Measurements from ENCODE around the gene GADL1. TPM values are rescaled to one million over a fixed set of nuclear protein-coding genes. Genes with fewer than 3 reads are reported as not detected.
A peak's percentile ranks its signal among the peaks of the same experiment; 100 is the strongest.

GADL1 gene, protein sequence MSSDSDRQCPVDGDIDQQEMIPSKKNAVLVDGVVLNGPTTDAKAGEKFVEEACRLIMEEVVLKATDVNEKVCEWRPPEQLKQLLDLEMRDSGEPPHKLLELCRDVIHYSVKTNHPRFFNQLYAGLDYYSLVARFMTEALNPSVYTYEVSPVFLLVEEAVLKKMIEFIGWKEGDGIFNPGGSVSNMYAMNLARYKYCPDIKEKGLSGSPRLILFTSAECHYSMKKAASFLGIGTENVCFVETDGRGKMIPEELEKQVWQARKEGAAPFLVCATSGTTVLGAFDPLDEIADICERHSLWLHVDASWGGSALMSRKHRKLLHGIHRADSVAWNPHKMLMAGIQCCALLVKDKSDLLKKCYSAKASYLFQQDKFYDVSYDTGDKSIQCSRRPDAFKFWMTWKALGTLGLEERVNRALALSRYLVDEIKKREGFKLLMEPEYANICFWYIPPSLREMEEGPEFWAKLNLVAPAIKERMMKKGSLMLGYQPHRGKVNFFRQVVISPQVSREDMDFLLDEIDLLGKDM
- not detected in 2 replicates for total RNA-seq (2021)
- Bru-seq, nascent RNA, result percentile 5 among the genes with signal in this experiment
- percentile 6 among the genes with signal in this experiment for BruChase-seq, experiment 1, labeled RNA remaining after a 2-hour chase
- percentile 4 among the genes with signal in this experiment for BruChase-seq, experiment 2, labeled RNA remaining after a 6-hour chase
- long read RNA-seq, result 0 reads

DNA sequence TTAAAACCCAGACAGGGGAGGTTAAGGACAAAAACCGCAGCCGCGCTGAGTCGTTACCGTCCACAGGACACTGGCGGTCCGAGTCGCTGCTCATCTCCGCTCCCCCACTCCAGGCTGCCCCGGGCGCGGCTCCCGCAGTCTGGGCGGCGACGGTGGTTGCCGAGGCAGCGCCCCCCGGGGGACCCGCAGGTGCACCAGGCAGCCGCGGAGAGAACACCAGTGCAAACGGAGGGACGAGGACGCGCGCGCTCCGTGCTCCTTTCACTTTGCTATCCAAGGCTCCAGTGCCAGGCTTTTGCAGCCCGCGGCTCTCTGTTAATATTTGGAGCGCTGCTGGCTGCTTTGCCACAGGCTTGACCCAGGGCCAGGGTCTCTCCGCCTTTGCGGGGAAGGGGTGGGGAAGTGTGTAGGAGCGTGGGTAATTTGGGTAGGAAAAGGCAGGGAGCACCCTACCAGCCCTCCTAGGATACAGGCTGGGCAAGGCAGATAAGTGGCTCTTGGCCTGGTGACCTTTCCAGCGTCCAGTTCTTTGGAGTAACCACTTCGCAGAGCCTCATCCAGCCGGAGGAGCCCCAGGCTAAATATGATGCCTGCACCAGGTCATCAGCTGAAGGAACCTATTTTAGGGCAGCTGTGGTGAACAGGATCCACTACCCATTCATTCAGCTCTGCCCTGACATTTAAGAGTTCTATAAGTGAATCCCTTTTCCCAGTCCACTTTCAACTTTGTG, at the start of gene GADL1:
Gene GADL1, minus strand, starts transcription at position 141 of the 731 bp plus-strand sequence. Its CDS starts 47 bp downstream, at position 94.
- no TSS peak for BruUV-seq (replicated peaks)
- CTCF ChIA-PET, result no interaction called here
- Histone ChIP-seq H3K79me2 (ENCODE audit: low read depth) (no peaks in the 10 kb centered on the region), H3K27ac (no peak within 1 kb of the TSS), H3K4me2 (peak within 1 kb of the TSS; percentile 50), H3K4me3 (no peak within 1 kb of the TSS; the same call in 1 of the 2 replicates), H3F3A (ENCODE audit: insufficient read depth, low read depth) (no peaks in the 10 kb centered on the region), H3K27me3 (ENCODE audit: insufficient read depth, low read depth) (no peaks in the 10 kb centered on the region), H3K9me2 (ENCODE audit: insufficient read depth) (no peaks in the 10 kb centered on the region), H4K20me1 (ENCODE audit: insufficient read depth) (no peaks in the 10 kb centered on the region), H3K36me3 (ENCODE audit: low read depth) (no peaks in the 10 kb centered on the region), H3K4me1 (replicated peaks; ENCODE audit: insufficient read depth) (no peaks in the 10 kb centered on the region), H2AFZ (no peak within 1 kb of the TSS), H3K9me3 (ENCODE audit: insufficient read depth, low read depth) (no peaks in the 10 kb centered on the region)
- DNase-seq, result peak in 1 of 2 experiments; percentile 27
- POLR2A ChIA-PET (ENCODE audit: unreplicated experiment), result no interaction called here
- intact Hi-C loops (cut with micrococcal nuclease; ENCODE audit: unreplicated experiment), result no loop called here
- no peak for TF ChIP-seq EZH2 (IDR thresholded peaks at IDR 0.05; ENCODE audit: low read depth)
- TF ChIP-seq, protein P1, sequence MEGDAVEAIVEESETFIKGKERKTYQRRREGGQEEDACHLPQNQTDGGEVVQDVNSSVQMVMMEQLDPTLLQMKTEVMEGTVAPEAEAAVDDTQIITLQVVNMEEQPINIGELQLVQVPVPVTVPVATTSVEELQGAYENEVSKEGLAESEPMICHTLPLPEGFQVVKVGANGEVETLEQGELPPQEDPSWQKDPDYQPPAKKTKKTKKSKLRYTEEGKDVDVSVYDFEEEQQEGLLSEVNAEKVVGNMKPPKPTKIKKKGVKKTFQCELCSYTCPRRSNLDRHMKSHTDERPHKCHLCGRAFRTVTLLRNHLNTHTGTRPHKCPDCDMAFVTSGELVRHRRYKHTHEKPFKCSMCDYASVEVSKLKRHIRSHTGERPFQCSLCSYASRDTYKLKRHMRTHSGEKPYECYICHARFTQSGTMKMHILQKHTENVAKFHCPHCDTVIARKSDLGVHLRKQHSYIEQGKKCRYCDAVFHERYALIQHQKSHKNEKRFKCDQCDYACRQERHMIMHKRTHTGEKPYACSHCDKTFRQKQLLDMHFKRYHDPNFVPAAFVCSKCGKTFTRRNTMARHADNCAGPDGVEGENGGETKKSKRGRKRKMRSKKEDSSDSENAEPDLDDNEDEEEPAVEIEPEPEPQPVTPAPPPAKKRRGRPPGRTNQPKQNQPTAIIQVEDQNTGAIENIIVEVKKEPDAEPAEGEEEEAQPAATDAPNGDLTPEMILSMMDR (conservative IDR thresholded peaks at IDR 0.05), result no peak

DNA sequence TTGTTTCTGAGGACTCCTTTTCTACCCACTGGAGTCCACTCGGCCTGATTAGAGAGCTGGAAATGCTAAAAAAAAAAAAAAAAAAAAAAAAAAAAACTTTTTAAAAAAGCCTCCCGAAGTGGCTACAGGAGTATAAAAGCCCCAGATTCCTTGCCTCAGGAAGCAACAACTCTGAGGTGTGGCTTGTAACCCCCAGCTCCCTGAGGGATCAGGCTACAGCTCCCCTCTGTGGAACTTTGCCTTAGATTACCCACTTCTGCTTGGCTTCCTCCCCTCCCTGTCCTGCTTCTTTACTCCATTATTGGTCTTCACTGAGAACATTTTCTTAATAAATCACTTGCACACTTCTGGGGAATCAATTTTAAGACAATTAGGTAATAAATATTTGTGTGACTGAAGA, 49.7 kb upstream of the GADL1 start:
- TF ChIP-seq, protein P1 (conservative IDR thresholded peaks at IDR 0.05), result no peak
- no peak for TF ChIP-seq EZH2 (IDR thresholded peaks at IDR 0.05; ENCODE audit: low read depth)
- Histone ChIP-seq H3K27ac (no peak overlapping the region), H4K20me1 (ENCODE audit: insufficient read depth) (no peaks in the 10 kb centered on the region), H3K9me2 (ENCODE audit: insufficient read depth) (no peaks in the 10 kb centered on the region), H3K79me2 (ENCODE audit: low read depth) (no peaks in the 10 kb centered on the region), H2AFZ (no peak overlapping the region), H3K36me3 (ENCODE audit: low read depth) (no peaks in the 10 kb centered on the region), H3K9me3 (ENCODE audit: insufficient read depth, low read depth) (no peaks in the 10 kb centered on the region), H3F3A (ENCODE audit: insufficient read depth, low read depth) (no peaks in the 10 kb centered on the region), H3K27me3 (ENCODE audit: insufficient read depth, low read depth) (no peaks in the 10 kb centered on the region), H3K4me2 (no peak overlapping the region), H3K4me1 (replicated peaks; ENCODE audit: insufficient read depth) (no peaks in the 10 kb centered on the region), H3K4me3 (no peak overlapping the region)
- DNase-seq, result no peak
- no TSS peak for BruUV-seq (replicated peaks)
- ChIA-PET CTCF (interaction anchor here (0.9 kb wide), 1 partner anchor 1138 kb away, joined by 3 read pairs; no protein-coding TSS in a partner anchor), POLR2A (ENCODE audit: unreplicated experiment) (no interaction called here)
- intact Hi-C loops (cut with micrococcal nuclease; ENCODE audit: unreplicated experiment), result no loop called here

DNA sequence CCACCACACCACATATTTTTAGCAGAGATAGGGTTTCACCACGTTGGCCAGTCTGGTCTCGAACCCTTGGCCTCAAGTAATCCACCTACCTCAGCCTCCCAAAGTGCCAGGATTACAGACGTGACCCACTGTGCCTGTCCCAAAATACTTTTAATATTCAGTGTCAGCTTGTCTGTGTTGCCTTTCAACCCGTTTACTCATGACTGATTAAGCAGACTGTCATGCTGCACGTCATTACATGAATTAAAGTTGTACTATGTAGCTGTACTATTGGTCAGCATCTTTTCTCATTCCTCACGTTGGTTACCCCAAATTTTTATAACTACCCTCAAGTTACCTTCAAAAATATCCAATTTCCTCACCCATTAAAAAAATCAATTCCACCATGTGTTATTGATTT, 48.7 kb upstream of the GADL1 start:
- Histone ChIP-seq H3K27me3 (ENCODE audit: insufficient read depth, low read depth) (no peaks in the 10 kb centered on the region), H3K9me3 (ENCODE audit: insufficient read depth, low read depth) (no peaks in the 10 kb centered on the region), H3K79me2 (ENCODE audit: low read depth) (no peaks in the 10 kb centered on the region), H3K4me3 (no peak overlapping the region), H2AFZ (no peak overlapping the region), H3F3A (ENCODE audit: insufficient read depth, low read depth) (no peaks in the 10 kb centered on the region), H3K4me1 (replicated peaks; ENCODE audit: insufficient read depth) (no peaks in the 10 kb centered on the region), H3K27ac (no peak overlapping the region), H4K20me1 (ENCODE audit: insufficient read depth) (no peaks in the 10 kb centered on the region), H3K9me2 (ENCODE audit: insufficient read depth) (no peaks in the 10 kb centered on the region), H3K36me3 (ENCODE audit: low read depth) (no peaks in the 10 kb centered on the region), H3K4me2 (no peak overlapping the region)
- ChIA-PET CTCF (interaction anchor here (0.9 kb wide), 1 partner anchor 1139 kb away, joined by 3 read pairs; no protein-coding TSS in a partner anchor), POLR2A (ENCODE audit: unreplicated experiment) (no interaction called here)
- TF ChIP-seq, protein P1 (conservative IDR thresholded peaks at IDR 0.05), result no peak
- TF ChIP-seq EZH2 (IDR thresholded peaks at IDR 0.05; ENCODE audit: low read depth), result no peak
- no peak for DNase-seq
- BruUV-seq (replicated peaks), result no TSS peak
- intact Hi-C loops (cut with micrococcal nuclease; ENCODE audit: unreplicated experiment), result no loop called here

Measured in PC-9 (cell line).